ENCODE data around the gene SYNE2. TPM values are rescaled to one million over a fixed set of nuclear protein-coding genes. Genes with fewer than 3 reads are reported as not detected.
"Not testable (repeated sequence)": the region's sequence is repeated elsewhere in the genome, so short reads cannot be mapped to it uniquely, and the experiment has no call there.

Gene SYNE2
- total and polyA plus RNA-seq, 2 donors (not counting 1 experiment from before 2014, with no cell fraction given), result 3.1 to 15.4 TPM

DNA sequence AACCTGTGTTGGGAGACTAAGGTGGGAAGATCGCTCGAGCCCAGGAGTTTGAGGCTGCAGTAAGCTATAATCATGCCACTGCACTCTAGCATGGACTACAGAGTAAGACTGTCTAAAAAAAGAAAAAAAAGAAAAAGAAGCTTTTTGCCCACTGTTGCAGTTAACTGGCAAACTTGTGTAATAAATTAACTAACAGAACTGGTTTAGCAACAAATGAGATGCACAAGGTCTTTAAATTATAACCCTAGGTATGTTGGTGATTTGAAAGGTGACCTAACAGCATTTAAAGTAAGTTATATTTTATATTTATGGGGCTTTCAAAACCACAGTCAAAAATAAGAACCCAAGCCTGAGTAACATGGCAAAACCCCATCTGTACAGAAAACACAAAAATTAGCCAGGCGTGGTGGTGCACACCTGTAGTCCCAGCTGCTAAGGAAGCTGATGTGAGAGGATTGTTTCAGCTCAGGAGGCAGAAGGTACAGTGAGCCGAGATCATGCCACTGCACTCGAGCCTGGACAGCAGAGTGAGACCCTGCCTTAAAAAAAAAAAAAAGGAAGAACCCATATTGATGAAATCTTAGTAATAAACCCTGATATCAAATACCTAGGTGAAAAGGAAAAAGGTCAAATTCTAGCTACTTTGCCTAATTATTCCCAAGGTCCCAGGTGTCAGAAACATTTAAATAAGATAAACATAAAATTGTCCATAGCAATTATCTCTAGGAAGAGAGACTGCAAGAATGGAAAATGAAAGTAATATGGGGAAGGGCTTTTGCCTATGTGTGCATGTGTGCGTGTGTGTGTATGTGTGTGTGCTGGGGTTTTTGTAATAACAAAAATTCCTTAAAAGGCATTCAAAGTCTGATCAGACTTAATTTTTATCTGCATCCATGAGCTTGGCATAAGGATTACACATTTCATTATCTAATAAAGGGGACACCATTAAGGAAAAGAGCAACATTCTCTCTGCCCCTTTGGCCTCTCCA is 15.4 kb downstream of the SYNE2 start:
- Histone ChIP-seq H3K9me3 (ENCODE audit: control insufficient read depth, insufficient read depth, low read depth, low read length) (no peaks in the 10 kb centered on the region), H3K4me2 (ENCODE audit: extremely low read depth, insufficient read depth, low read length) (no peak overlapping the region), H3K27me3 (ENCODE audit: control insufficient read depth, insufficient read depth, low read length) (no peaks in the 10 kb centered on the region), H3K79me2 (ENCODE audit: control insufficient read depth, insufficient read depth, low read length) (no peaks in the 10 kb centered on the region), H3K9ac (ENCODE audit: insufficient read depth, low read length) (no peak overlapping the region), H3K36me3 (ENCODE audit: control insufficient read depth, insufficient read depth, low read length) (no peaks in the 10 kb centered on the region), H3K27ac (ENCODE audit: insufficient read depth, low read length) (no peak overlapping the region), H4K20me1 (ENCODE audit: control insufficient read depth, extremely low read depth, insufficient read depth, low read length) (no peaks in the 10 kb centered on the region), H3K4me3 (replicated peaks in 1 of 4; ENCODE audit: control extremely low read depth in 1 of 4, insufficient read depth in 1 of 4, low read depth in 3 of 4, low read length in 4 of 4) (no peak overlapping the region), H2AFZ (ENCODE audit: low read length) (no peak overlapping the region), H3K4me1 (ENCODE audit: control insufficient read depth, extremely low read depth, insufficient read depth, low read length) (no peaks in the 10 kb centered on the region)
- DNase-seq (ENCODE audit: low read depth in 2 of 2), result peak; percentile 13 to 45
- TF ChIP-seq, protein P1, sequence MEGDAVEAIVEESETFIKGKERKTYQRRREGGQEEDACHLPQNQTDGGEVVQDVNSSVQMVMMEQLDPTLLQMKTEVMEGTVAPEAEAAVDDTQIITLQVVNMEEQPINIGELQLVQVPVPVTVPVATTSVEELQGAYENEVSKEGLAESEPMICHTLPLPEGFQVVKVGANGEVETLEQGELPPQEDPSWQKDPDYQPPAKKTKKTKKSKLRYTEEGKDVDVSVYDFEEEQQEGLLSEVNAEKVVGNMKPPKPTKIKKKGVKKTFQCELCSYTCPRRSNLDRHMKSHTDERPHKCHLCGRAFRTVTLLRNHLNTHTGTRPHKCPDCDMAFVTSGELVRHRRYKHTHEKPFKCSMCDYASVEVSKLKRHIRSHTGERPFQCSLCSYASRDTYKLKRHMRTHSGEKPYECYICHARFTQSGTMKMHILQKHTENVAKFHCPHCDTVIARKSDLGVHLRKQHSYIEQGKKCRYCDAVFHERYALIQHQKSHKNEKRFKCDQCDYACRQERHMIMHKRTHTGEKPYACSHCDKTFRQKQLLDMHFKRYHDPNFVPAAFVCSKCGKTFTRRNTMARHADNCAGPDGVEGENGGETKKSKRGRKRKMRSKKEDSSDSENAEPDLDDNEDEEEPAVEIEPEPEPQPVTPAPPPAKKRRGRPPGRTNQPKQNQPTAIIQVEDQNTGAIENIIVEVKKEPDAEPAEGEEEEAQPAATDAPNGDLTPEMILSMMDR (conservative IDR thresholded peaks at IDR 0.05 in 1 of 2, IDR thresholded peaks at IDR 0.05 in 1 of 2; ENCODE audit: low read depth in 1 of 2, low read length in 2 of 2), result no peak
- TF ChIP-seq EZH2 (IDR thresholded peaks at IDR 0.05; ENCODE audit: low read length, missing control alignments), result no peak

DNA sequence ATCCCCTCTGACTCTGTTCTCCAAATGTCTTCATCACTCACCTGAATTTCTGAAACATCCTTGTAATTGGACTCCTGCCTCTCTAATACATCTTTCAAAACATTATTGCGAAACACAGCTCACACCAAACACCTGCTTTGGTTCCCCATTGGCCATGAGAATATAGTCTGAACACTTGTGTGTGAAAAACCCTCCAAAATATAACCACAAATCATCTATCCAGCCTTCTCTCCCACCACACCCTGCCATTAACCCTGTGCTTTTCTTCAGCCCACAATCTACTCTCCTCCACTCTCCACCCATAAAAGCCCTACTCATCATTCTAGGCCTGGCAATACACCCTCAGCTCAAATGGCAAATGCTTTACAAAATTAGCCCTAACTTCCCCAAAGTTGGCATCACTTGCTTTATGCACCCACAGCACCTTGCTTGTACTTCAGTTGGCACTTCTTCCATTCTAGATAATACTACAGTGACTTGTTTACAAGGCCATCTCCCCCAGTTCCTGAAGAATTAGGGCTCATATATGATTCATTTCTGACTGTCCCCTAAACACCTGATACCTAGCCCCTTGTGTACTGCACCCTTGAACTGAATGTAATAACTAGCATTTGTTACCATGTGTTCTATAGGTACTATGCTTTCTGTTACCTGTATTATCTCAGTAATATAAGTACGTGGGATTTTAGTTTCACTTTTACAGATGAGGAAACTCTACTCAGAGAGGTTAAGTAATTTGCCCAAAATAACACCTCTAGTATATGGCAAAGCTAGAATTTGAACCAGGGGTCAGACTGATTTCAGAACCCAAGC is 17.3 kb downstream of the SYNE2 start:
- peak overlapping the region; percentile 68 for H3K4me2 ChIP-seq (ENCODE audit: extremely low read depth, insufficient read depth, low read length)
- not testable (repeated sequence) for H3K4me1 ChIP-seq (ENCODE audit: control insufficient read depth, extremely low read depth, insufficient read depth, low read length); H4K20me1 ChIP-seq (ENCODE audit: control insufficient read depth, extremely low read depth, insufficient read depth, low read length); H3K9me3 ChIP-seq (ENCODE audit: control insufficient read depth, insufficient read depth, low read depth, low read length); H3K36me3 ChIP-seq (ENCODE audit: control insufficient read depth, insufficient read depth, low read length); H3K9ac ChIP-seq (ENCODE audit: insufficient read depth, low read length); DNase-seq (ENCODE audit: low read depth in 2 of 2); H3K4me3 ChIP-seq (replicated peaks in 1 of 4; ENCODE audit: control extremely low read depth in 1 of 4, insufficient read depth in 1 of 4, low read depth in 3 of 4, low read length in 4 of 4); H3K79me2 ChIP-seq (ENCODE audit: control insufficient read depth, insufficient read depth, low read length); H2AFZ ChIP-seq (ENCODE audit: low read length); H3K27me3 ChIP-seq (ENCODE audit: control insufficient read depth, insufficient read depth, low read length); H3K27ac ChIP-seq (ENCODE audit: insufficient read depth, low read length)

DNA sequence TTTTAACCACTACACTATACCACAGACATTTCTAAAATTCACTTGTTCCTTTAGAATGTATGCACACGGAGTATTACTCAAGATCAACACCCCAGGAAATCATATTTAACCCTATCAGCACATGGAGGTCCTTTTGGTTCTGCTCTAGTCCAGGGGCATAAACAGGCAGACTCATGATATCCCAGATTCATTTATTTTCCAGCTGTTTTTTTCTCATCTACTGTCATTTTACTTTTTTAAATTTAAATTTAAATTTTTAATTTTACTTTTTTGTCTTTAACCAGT is 17.9 kb downstream of the SYNE2 start:
- not testable (repeated sequence) for H3K4me1 ChIP-seq (ENCODE audit: control insufficient read depth, extremely low read depth, insufficient read depth, low read length); H3K9me3 ChIP-seq (ENCODE audit: control insufficient read depth, insufficient read depth, low read depth, low read length); H4K20me1 ChIP-seq (ENCODE audit: control insufficient read depth, extremely low read depth, insufficient read depth, low read length); H3K79me2 ChIP-seq (ENCODE audit: control insufficient read depth, insufficient read depth, low read length); H3K27ac ChIP-seq (ENCODE audit: insufficient read depth, low read length); H3K36me3 ChIP-seq (ENCODE audit: control insufficient read depth, insufficient read depth, low read length); DNase-seq (ENCODE audit: low read depth in 2 of 2); H3K9ac ChIP-seq (ENCODE audit: insufficient read depth, low read length); H2AFZ ChIP-seq (ENCODE audit: low read length); H3K4me2 ChIP-seq (ENCODE audit: extremely low read depth, insufficient read depth, low read length); H3K27me3 ChIP-seq (ENCODE audit: control insufficient read depth, insufficient read depth, low read length)
- peak overlapping the region in 1 of 4 experiments; percentile 21 for H3K4me3 ChIP-seq (replicated peaks in 1 of 4; ENCODE audit: control extremely low read depth in 1 of 4, insufficient read depth in 1 of 4, low read depth in 3 of 4, low read length in 4 of 4)

All from fibroblast of lung (primary cell).